MM.1S (cell line): ENCODE data around the gene UFD1.

Experiments
- DNase-seq: peaks from one replicate; pipeline ENCODE4 v3.0.0-alpha.2; 2015
- H2AFZ ChIP-seq: fragments of 300-600 bp; sonication (generic); 2 replicates; pipeline ENCODE4 v1.6.0; 2016; ENCODE audit warnings: antibody characterized with exemption, low read length
- H3F3A ChIP-seq: fragments of 300-600 bp; sonication (generic); 2 replicates; pipeline ENCODE4 v1.6.1; 2016; ENCODE audit warnings: mild to moderate bottlenecking, antibody characterized with exemption, low read length, moderate library complexity, mixed read lengths; ENCODE audit not compliant: insufficient read depth
- H3K27ac ChIP-seq: fragments of 300-600 bp; sonication (generic); 2 replicates; pipeline ENCODE4 v1.5.1; 2016; ENCODE audit warnings: mild to moderate bottlenecking, low read length
- H3K27me3 ChIP-seq: fragments of 300-600 bp; sonication (generic); replicated peaks from 2 replicates; pipeline ENCODE4 v1.6.0; 2016; ENCODE audit warnings: low read length; ENCODE audit not compliant: insufficient read depth
- H3K36me3 ChIP-seq: fragments of 300-600 bp; sonication (generic); replicated peaks from 2 replicates; pipeline ENCODE4 v1.6.1; 2016; ENCODE audit warnings: mild to moderate bottlenecking, low read length, mixed read lengths; ENCODE audit not compliant: insufficient read depth
- H3K4me1 ChIP-seq: fragments of 300-600 bp; sonication (generic); 2 replicates; pipeline ENCODE4 v1.6.1; 2016; ENCODE audit warnings: low read length, mixed read lengths
- H3K4me2 ChIP-seq: fragments of 300-600 bp; sonication (generic); 2 replicates; pipeline ENCODE4 v1.6.0; 2016; ENCODE audit warnings: low read depth, low read length
- H3K4me3 ChIP-seq: fragments of 300-600 bp; sonication (generic); 2 replicates; pipeline ENCODE4 v1.5.1; 2016; ENCODE audit warnings: low read length, mixed read lengths
- H3K79me2 ChIP-seq: fragments of 300-600 bp; sonication (generic); 2 replicates; pipeline ENCODE4 v1.6.1; 2016; ENCODE audit warnings: mixed run types, low read length, mixed read lengths
- H3K9ac ChIP-seq: fragments of 300-600 bp; sonication (generic); 2 replicates; pipeline ENCODE4 v1.6.1; 2016; ENCODE audit warnings: low read length, mixed read lengths
- H3K9me2 ChIP-seq: fragments of 300-600 bp; sonication (generic); replicated peaks from 2 replicates; pipeline ENCODE4 v1.6.1; 2016; ENCODE audit warnings: mild to moderate bottlenecking, low read length, mixed read lengths; ENCODE audit not compliant: insufficient read depth
- H3K9me3 ChIP-seq: fragments of 300-600 bp; sonication (generic); replicated peaks from 2 replicates; pipeline ENCODE4 v1.6.1; 2016; ENCODE audit warnings: mild to moderate bottlenecking, low read length, mixed read lengths; ENCODE audit not compliant: insufficient read depth
- H4K20me1 ChIP-seq: fragments of 300-600 bp; sonication (generic); 2 replicates; pipeline ENCODE4 v1.6.1; 2016; ENCODE audit warnings: mild to moderate bottlenecking, low read length, moderate library complexity, mixed read lengths; ENCODE audit not compliant: insufficient read depth
- EZH2 ChIP-seq: fragments of 300-600 bp; sonication (generic); optimal IDR thresholded peaks from 2 replicates; pipeline ENCODE3; 2017; ENCODE audit warnings: low read depth, mild to moderate bottlenecking, antibody characterized with exemption, low read length, mixed read lengths
- EZH2phosphoT487 ChIP-seq: fragments of 300-600 bp; sonication (generic); IDR thresholded peaks from 2 replicates; pipeline ENCODE4 v1.6.1; 2018; ENCODE audit warnings: antibody characterized with exemption, low read length
- TF ChIP-seq, protein P1 (sequence below): fragments of 300-600 bp; sonication (generic); IDR thresholded peaks from 2 replicates; pipeline ENCODE4 v1.5.1; 2016; ENCODE audit warnings: antibody characterized with exemption, low read length, mixed read lengths

Gene UFD1

DNA sequence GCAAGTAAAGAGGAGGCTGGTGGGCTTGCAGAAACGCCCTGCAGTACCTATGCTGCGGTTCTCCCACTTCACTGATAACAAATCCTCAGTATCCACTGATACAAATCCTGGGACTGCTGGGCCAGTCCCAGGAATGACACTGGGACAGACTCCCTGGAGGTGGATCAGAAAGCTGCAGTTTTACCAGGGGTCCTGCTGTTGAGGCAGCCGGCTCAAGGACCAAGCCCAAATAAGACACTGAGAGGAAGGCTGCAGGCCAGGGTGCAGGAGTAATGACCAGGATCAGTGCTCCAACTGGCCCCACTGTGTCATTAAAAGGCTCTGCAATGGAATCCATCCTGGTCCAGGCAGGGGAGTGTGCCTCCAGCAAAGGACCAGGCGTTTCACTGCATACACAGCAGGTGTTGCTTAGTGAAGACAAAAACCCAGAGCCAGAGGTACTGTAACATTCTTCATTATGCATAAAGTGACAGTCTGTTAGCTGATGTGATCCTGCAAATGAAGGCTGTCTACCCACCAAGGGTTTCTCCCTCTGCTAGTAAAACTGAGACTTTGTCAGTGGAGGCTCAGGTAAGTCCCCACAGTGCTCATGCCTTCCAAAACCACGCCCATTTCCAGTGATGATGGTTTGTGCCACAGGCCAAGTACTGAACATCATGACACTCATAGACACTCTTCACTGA is 30.1 kb downstream of the UFD1 start:
- Histone ChIP-seq H3K36me3 (0 out of 2 replicates have a peak, but pooled peaks cover under 1% of the 10 kb centered on the region), H3K4me3 (peak overlapping the region; percentile 88), H3F3A (peaks cover 28% of the 10 kb centered on the region), H3K4me1 (peaks cover 16% of the 10 kb centered on the region), H3K27ac (peak overlapping the region; percentile 75; the same call in 1 of the 2 replicates), H2AFZ (no peak overlapping the region), H3K79me2 (peaks cover 48% of the 10 kb centered on the region), H3K9ac (peak overlapping the region; percentile 78; the same call in 1 of the 2 replicates), H3K27me3 (no peaks in the 10 kb centered on the region), H4K20me1 (no peaks in the 10 kb centered on the region), H3K9me3 (no peaks in the 10 kb centered on the region), H3K4me2 (peak overlapping the region; percentile 84; the same call in 1 of the 2 replicates), H3K9me2 (no peaks in the 10 kb centered on the region)
- DNase-seq, result peak; percentile 63
- TF ChIP-seq EZH2phosphoT487 (no peak), EZH2 (no peak)
- TF ChIP-seq, protein P1, sequence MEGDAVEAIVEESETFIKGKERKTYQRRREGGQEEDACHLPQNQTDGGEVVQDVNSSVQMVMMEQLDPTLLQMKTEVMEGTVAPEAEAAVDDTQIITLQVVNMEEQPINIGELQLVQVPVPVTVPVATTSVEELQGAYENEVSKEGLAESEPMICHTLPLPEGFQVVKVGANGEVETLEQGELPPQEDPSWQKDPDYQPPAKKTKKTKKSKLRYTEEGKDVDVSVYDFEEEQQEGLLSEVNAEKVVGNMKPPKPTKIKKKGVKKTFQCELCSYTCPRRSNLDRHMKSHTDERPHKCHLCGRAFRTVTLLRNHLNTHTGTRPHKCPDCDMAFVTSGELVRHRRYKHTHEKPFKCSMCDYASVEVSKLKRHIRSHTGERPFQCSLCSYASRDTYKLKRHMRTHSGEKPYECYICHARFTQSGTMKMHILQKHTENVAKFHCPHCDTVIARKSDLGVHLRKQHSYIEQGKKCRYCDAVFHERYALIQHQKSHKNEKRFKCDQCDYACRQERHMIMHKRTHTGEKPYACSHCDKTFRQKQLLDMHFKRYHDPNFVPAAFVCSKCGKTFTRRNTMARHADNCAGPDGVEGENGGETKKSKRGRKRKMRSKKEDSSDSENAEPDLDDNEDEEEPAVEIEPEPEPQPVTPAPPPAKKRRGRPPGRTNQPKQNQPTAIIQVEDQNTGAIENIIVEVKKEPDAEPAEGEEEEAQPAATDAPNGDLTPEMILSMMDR, result no peak

DNA sequence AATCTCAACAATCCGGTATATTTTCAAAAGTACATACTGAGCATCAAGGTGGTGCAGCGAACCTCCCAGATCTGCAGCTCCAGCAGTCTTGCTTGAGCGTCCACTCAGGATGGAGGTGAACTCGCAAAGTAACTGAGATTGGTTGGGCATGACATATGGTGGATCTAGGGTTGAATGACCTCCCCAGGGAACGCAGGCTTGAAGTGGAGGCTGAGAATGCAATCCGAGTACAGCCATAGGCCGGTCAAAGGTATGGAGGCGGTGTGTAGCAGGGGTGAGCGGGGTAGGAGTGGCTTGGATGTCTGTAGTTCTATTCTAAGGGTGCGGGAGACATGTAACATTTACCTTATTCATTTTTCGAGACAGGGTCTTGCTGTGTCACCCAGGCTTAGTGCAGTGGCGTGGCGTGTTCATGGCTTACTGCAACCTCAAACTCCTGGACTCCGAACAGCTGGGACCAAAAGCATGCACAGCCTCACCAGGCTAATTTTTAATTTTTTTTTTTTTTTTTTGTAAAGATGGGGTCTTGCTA is 30.9 kb downstream of the UFD1 start:
- no peaks in the 10 kb centered on the region for H3K9me2 ChIP-seq
- DNase-seq, result peak; percentile 55

DNA sequence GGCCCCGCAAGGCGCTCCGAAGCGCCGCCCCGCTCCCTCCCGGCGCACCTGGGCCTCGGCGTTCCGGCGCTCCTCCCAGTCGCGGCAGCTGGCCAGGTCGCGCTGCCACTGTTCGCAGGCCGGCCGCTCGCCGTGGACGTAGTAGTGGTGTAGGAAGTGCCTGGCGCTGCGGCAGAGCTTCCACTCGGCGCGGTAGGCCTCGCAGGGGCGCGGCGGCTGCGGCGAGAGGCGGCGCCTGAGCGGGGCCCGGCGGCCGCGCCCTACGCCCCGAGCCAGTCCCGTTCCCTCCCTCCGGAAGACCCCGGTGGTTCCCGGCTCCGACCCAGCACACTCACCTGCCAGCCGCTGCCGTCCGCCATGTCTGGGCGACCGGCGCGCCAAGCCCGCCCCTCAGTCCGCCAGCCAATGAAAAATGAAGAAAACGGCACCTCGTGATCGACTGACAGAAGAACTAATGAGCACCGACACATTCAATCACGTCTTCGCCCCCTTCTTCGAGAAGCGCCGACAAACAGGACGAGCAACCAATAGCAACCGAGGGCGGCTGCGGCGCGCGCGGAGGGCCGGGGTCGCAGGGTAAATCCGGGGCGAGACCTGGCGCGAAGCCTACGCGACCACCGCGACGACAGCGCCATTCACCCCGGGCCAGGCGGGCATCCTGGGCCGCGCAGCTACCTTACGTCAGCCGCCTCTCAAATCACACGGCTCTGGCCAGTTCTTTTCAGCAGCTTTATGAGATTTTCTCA is 31.5 kb downstream of the UFD1 start, which contains the start of gene C22orf39:
Gene C22orf39, minus strand, starts transcription at position 382 of the 746 bp plus-strand sequence. Its CDS starts 23 bp downstream, at position 359.
- H3K27me3 ChIP-seq, result no peaks in the 10 kb centered on the region
- peaks cover 28% of the 10 kb centered on the region for H3F3A ChIP-seq
- H3K79me2 ChIP-seq, result peaks cover 61% of the 10 kb centered on the region
- H3K9me2 ChIP-seq, result no peaks in the 10 kb centered on the region
- no peaks in the 10 kb centered on the region for H3K9me3 ChIP-seq
- no peak for TF ChIP-seq EZH2
- TF ChIP-seq EZH2phosphoT487, result no peak
- TF ChIP-seq, protein P1, result no peak
- peak within 1 kb of the TSS; percentile 88 for H3K4me3 ChIP-seq
- no peaks in the 10 kb centered on the region for H4K20me1 ChIP-seq
- H3K9ac ChIP-seq, result peak within 1 kb of the TSS; percentile 78
- peak within 1 kb of the TSS; percentile 84 for H3K4me2 ChIP-seq
- peaks cover 16% of the 10 kb centered on the region for H3K4me1 ChIP-seq
- peak within 1 kb of the TSS; percentile 87 for H2AFZ ChIP-seq
- peak within 1 kb of the TSS; percentile 75 for H3K27ac ChIP-seq
- H3K36me3 ChIP-seq, result no peaks in the 10 kb centered on the region
- DNase-seq, result peak; percentile 95

More for the DNA sequence above, 30.9 kb downstream of the UFD1 start:
- peak overlapping the region; percentile 78 for H3K9ac ChIP-seq
- no peaks in the 10 kb centered on the region for H3K36me3 ChIP-seq
- H2AFZ ChIP-seq, result peak overlapping the region; percentile 87
- peak overlapping the region; percentile 75 for H3K27ac ChIP-seq
- no peaks in the 10 kb centered on the region for H4K20me1 ChIP-seq
- peaks cover 28% of the 10 kb centered on the region for H3F3A ChIP-seq
- peak overlapping the region; percentile 84 for H3K4me2 ChIP-seq
- TF ChIP-seq EZH2, result no peak
- TF ChIP-seq, protein P1, result no peak
- no peak for TF ChIP-seq EZH2phosphoT487
- H3K79me2 ChIP-seq, result peaks cover 55% of the 10 kb centered on the region
- H3K4me3 ChIP-seq, result peak overlapping the region; percentile 88
- H3K4me1 ChIP-seq, result peaks cover 16% of the 10 kb centered on the region
- no peaks in the 10 kb centered on the region for H3K9me3 ChIP-seq
- no peaks in the 10 kb centered on the region for H3K27me3 ChIP-seq
